T-helper 22 cell (primary cell): ENCODE measurements around the gene ZBED6.

Experiments
- DNase-seq: peaks from one replicate; pipeline ENCODE4 v3.0.0-alpha.2; 2020; ENCODE audit warnings: low read depth

Gene ZBED6

GRCh38 chr1:203842559-203842876, 47.1 kb downstream of the ZBED6 start:
- DNase-seq, result no peak

DNA sequence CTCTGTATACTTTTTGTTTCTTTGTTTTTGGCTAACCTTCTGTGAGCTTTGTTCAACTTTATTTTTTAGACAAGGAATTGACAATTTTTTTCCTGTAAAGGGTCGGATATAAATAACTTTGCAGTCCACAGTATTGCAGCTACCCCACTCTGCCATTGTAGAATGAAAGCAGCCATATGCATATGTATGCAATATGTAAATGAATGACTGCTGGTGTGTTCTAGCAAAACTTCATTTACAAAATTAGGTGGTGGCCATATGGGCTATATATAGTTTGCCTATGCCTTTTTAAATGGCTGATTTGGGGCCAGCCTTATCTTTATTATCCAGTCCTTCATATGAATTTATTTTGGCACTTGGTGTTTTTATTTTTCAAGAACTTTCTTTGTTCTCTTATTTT, 48.0 kb downstream of the ZBED6 start:
- DNase-seq, result no peak
